Colonic mucosa (tissue), 4 donors: ENCODE data around the gene AMIGO2. TPM values are rescaled to one million over a fixed set of nuclear protein-coding genes. Genes with fewer than 3 reads are reported as not detected.

Experiments used
- DNase-seq: peaks from one replicate; pipeline ENCODE4 v3.0.0-alpha.2; 2020
- H3K27ac ChIP-seq: fragments of 200-600 bp; one replicate; pipeline ENCODE4 v1.8.0; 2021
- H3K27me3 ChIP-seq: fragments of 200-600 bp; one replicate; pipeline ENCODE4 v1.8.0; 2021
- H3K36me3 ChIP-seq: fragments of 200-600 bp; one replicate; pipeline ENCODE4 v1.8.0; 2021
- H3K4me1 ChIP-seq: fragments of 200-600 bp; one replicate; pipeline ENCODE4 v1.8.0; 2021; ENCODE audit warnings: mild to moderate bottlenecking
- H3K4me3 ChIP-seq: fragments of 200-600 bp; one replicate; pipeline ENCODE4 v1.8.0; 2021
- H3K9ac ChIP-seq, 2 donors: one replicate each; pipeline ENCODE4 v1.7.0; 2013; ENCODE audit warnings: control low read depth in 2 of 2, low read depth in 2 of 2, low read length in 2 of 2
- H3K9me3 ChIP-seq: fragments of 200-600 bp; one replicate; pipeline ENCODE4 v1.8.0; 2021
- CTCF ChIP-seq: fragments of 200-600 bp; IDR thresholded peaks from one replicate; pipeline ENCODE4 v1.8.0; 2022; ENCODE audit warnings: antibody characterized with exemption, mild to moderate bottlenecking
- intact Hi-C: fragments of 100-400 bp; cut with DNase I; formaldehyde crosslinking; loops from one replicate; pipeline ENCODE4 v1.14.1; 2022
- total RNA-seq, 2 donors: library from RNA; stranded (reverse); fragmentation: NEBNext Ultra II Directional in 1 of 2; extraction: Animal tissue kit (Norgen Biotek cat#: 25700) in 1 of 2; gene quantifications; one replicate each; pipeline ENCODE4 v1.2.1, GENCODE V29; 2021
- donor health status: healthy.
- donor health status: DM: no; HTN: no; CAD: no.
- donor health status: DM: no; HTN: no; CAD: no.

AMIGO2 gene
- total RNA-seq, 2 donors from 2014 or later: 2.0 to 11.1 TPM

DNA sequence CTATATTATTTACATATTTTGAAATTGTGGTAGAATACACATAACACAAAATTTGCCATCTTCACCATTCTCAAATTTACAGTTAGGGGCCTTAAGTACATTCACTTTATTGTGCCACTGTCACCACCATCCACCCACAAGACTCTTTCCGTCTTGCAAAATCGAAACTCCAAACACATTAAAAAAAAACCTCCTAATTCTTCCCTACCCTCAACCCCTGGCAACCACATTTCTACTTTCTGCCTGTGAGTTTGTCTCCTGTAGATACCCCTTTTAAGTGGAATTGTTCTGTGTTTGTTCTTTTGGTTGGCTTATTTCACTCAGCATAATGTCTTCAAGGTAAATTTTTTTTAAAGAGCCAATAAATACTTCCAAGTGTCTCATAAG, 31.6 kb upstream of the AMIGO2 start:
- no peaks in the 10 kb centered on the region for H3K9me3 ChIP-seq
- no peak for TF ChIP-seq CTCF
- H3K4me1 ChIP-seq: no peaks in the 10 kb centered on the region
- intact Hi-C loops: no loop called here
- H3K27me3 ChIP-seq: no peaks in the 10 kb centered on the region
- H3K36me3 ChIP-seq: no peaks in the 10 kb centered on the region
- no peak for DNase-seq
- no peak overlapping the region for H3K9ac ChIP-seq
- H3K4me3 ChIP-seq: no peak overlapping the region
- no peak overlapping the region for H3K27ac ChIP-seq

DNA sequence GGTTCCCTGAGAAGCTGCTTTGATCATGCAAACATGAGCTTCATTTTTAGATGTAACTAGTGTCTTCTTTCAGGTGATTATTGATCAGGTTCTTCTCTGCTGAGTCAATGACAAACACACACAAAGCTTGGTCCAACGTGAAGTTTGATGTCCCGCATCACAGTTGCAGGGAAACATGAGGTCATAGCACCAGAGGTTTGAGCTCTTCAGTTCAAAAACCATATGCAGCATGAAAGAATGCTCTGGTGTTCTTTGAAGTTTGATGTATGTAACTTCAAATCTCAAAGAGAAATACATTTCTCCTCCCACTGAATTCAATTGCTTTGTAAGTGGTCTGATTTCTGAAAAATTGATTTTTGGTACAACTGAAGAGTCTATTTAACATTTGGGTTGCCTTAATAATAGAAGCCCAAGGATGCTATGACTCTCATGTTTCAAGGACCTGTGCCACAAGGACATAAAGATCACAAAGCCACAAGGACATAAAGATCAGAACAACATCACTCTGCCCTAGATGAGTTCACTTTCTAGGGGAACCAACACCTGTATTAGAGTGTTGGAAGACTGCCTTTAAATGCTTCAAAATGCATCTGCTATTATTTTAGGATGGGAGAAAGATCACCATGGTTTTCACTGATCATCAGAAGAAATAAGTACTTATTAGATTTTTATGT, 31.1 kb upstream of the AMIGO2 start:
- intact Hi-C loops: no loop called here
- no peak overlapping the region for H3K9ac ChIP-seq
- H3K4me1 ChIP-seq: no peaks in the 10 kb centered on the region
- no peak overlapping the region for H3K4me3 ChIP-seq
- no peaks in the 10 kb centered on the region for H3K27me3 ChIP-seq
- H3K27ac ChIP-seq: no peak overlapping the region
- no peaks in the 10 kb centered on the region for H3K36me3 ChIP-seq
- no peak for DNase-seq
- H3K9me3 ChIP-seq: no peaks in the 10 kb centered on the region
- no peak for TF ChIP-seq CTCF

DNA sequence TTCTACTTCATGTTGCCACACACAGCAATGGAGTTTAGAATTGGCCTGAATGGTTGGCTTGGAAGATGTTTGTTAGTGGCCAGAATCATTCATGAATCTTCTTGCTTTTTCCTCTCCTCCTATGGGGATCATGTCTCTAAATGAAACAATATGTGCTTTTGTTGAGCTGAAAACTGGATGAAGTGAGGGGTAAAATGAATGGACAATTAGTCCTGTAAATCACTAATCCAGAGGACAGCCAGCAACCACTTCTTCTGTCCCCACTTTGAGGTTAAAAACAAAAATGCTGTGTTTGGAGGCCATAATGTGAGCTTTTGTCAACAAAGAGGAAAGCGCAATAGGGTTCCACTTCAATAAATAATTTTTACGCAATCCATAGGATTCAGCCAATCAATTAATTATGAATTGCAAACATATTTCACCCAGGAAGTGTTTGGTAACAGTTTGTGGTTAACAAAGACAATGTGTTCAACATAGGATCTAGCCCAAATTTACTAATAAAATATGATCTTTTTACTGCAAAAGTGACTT, 30.3 kb upstream of the AMIGO2 start:
- no peak overlapping the region for H3K9ac ChIP-seq
- no peaks in the 10 kb centered on the region for H3K4me1 ChIP-seq
- intact Hi-C loops: no loop called here
- no peak overlapping the region for H3K27ac ChIP-seq
- no peak for DNase-seq
- no peaks in the 10 kb centered on the region for H3K9me3 ChIP-seq
- H3K4me3 ChIP-seq: no peak overlapping the region
- no peaks in the 10 kb centered on the region for H3K27me3 ChIP-seq
- no peak for TF ChIP-seq CTCF
- H3K36me3 ChIP-seq: no peaks in the 10 kb centered on the region

DNA sequence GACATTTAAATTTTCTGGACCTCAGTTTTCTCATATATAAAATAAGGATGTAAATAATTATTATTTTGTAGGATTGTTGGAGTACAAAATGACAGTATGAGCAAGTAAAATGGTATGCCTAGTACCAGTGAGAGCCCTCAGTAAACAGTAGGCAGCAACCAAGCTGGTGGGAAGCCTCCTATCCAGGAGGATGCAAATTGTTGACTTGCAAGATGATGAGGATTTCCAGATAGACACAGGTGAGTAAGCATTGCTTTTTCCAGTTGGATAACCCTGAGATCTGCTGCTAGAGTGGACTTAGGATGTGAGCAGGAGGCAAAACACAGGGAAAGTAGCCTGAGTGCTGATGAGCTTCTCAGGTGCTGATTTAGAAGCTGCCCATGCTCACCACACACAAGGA, 28.2 kb upstream of the AMIGO2 start:
- H3K4me3 ChIP-seq: no peak overlapping the region
- intact Hi-C loops: no loop called here

DNA sequence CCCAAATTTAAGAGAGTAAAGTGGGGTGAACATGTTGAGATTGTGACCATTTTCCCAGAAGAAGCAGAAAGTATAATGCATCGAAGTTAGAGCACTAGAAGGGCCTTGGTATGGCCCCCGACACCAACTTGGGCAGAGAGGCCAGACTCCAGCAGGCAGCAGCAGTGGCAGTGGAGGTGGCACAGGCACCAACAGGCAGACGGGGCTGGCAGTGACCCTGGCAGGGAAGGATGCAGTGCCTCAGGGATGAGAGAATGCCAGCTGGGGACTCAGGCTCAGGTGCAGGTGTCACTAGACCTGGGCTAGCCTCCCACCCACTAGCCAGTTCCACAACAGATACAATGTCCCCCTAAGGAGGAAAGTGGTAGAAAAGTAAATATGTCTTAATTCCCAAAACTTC, 27.7 kb upstream of the AMIGO2 start:
- no peak for TF ChIP-seq CTCF
- H3K27me3 ChIP-seq: no peaks in the 10 kb centered on the region
- H3K9me3 ChIP-seq: no peaks in the 10 kb centered on the region
- H3K4me3 ChIP-seq: no peak overlapping the region
- no peaks in the 10 kb centered on the region for H3K36me3 ChIP-seq
- H3K9ac ChIP-seq: no peak overlapping the region
- intact Hi-C loops: no loop called here
- DNase-seq: no peak
- no peaks in the 10 kb centered on the region for H3K4me1 ChIP-seq
- H3K27ac ChIP-seq: no peak overlapping the region

More for the DNA sequence above, 28.2 kb upstream of the AMIGO2 start:
- H3K27ac ChIP-seq: no peak overlapping the region
- no peaks in the 10 kb centered on the region for H3K27me3 ChIP-seq
- TF ChIP-seq CTCF: no peak
- no peak for DNase-seq
- no peaks in the 10 kb centered on the region for H3K4me1 ChIP-seq
- H3K36me3 ChIP-seq: no peaks in the 10 kb centered on the region
- H3K9me3 ChIP-seq: no peaks in the 10 kb centered on the region
- no peak overlapping the region for H3K9ac ChIP-seq
